HPDE6-E6E7 (cell line): Measurements from ENCODE around the gene TUBGCP3.
"Not testable (repeated sequence)": the region's sequence is repeated elsewhere in the genome, so short reads cannot be mapped to it uniquely, and the experiment has no call there.

Source experiments
- DNase-seq: peaks from one replicate; pipeline ENCODE4 v3.0.0; 2011; ENCODE audit warnings: missing footprints; ENCODE audit errors: extremely low spot score

The TUBGCP3 gene

GRCh38 chr13:112529216-112529615 lies 58.7 kb downstream of the TUBGCP3 start:
- no peak for DNase-seq

GRCh38 chr13:112526146-112526853 lies 61.7 kb downstream of the TUBGCP3 start:
- DNase-seq, result no peak

GRCh38 chr13:112525356-112525945 lies 62.5 kb downstream of the TUBGCP3 start:
- no peak for DNase-seq

- no peak for DNase-seq
Measured at GRCh38 chr13:112522578-112522977, 65.4 kb downstream of the TUBGCP3 start.

GRCh38 chr13:112521073-112521685 lies 66.8 kb downstream of the TUBGCP3 start:
- no peak for DNase-seq

- DNase-seq, result no peak
Measured at GRCh38 chr13:112519517-112520060, 68.4 kb downstream of the TUBGCP3 start.

GRCh38 chr13:112516218-112516617 lies 71.7 kb downstream of the TUBGCP3 start:
- DNase-seq, result no peak

GRCh38 chr13:112513761-112514160 lies 74.2 kb downstream of the TUBGCP3 start:
- no peak for DNase-seq

GRCh38 chr13:112510987-112511685 lies 76.8 kb downstream of the TUBGCP3 start:
- no peak for DNase-seq

- peak; percentile 19 for DNase-seq
Measured at GRCh38 chr13:112510002-112510780, 77.8 kb downstream of the TUBGCP3 start.

GRCh38 chr13:112509190-112509589 lies 78.8 kb downstream of the TUBGCP3 start:
- DNase-seq, result no peak

GRCh38 chr13:112506046-112506445 lies 81.9 kb downstream of the TUBGCP3 start:
- DNase-seq, result no peak

GRCh38 chr13:112496166-112496565 lies 91.8 kb downstream of the TUBGCP3 start:
- DNase-seq, result no peak

GRCh38 chr13:112495465-112495864 lies 92.5 kb downstream of the TUBGCP3 start:
- no peak for DNase-seq

GRCh38 chr13:112489199-112489598 lies 98.8 kb downstream of the TUBGCP3 start:
- DNase-seq, result no peak

- DNase-seq, result not testable (repeated sequence)
Measured at GRCh38 chr13:112488343-112489050, 99.5 kb downstream of the TUBGCP3 start.

- no peak for DNase-seq
Measured at GRCh38 chr13:112487127-112487517, 100.8 kb downstream of the TUBGCP3 start.

- no peak for DNase-seq
Measured at GRCh38 chr13:112486386-112487126, 101.4 kb downstream of the TUBGCP3 start.

- DNase-seq, result not testable (repeated sequence)
Measured at GRCh38 chr13:112485814-112486213, 102.1 kb downstream of the TUBGCP3 start.

- DNase-seq, result no peak
Measured at GRCh38 chr13:112483299-112483698, 104.7 kb downstream of the TUBGCP3 start.
